Right forelimb (tissue), 1 donor: ENCODE results near the gene HIPK2.

Source experiments
- DNase-seq: peaks from one replicate; pipeline ENCODE4 v3.0.0-alpha.2; 2018

HIPK2 gene

GRCh38 chr7:139750459-139751095 lies 27.2 kb downstream of the HIPK2 start:
- DNase-seq: no peak

DNA sequence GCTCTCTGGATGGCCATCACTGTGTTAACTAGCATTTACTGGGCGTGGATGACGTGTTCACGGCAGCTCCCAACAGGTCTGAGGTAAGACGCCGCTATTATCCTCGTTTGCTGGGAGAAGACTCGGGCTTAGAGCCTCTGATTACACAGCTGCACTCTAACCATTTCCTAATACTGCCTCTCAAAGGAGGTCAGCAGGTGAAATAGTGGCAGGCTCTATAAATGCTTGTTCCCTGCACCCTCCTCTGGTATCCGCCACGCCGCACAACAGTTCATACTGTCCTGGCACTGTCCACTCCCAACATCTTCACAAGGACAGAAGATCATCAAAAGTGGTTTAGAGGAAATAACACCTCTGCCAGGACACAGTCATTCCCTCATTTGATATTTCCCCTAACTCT lies 28.3 kb downstream of the HIPK2 start:
- no peak for DNase-seq

DNA sequence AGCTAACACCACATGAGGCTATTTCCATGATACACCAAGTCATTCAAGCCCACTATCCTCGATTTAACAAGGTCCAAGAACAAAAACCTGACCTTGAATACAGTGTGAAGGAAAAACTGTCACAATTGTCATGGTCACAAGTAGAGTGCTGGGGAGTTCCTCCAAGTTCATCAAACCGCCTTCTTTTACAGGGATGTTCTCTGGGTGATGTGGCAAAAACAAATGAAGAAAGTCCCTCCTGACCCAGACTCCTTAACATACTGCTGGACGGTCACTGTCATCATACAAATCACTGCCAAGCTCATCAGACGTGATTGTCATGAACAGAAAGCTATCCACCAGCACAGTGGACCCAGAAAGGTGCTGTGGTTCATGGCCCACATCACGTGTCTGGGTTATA lies 28.9 kb downstream of the HIPK2 start:
- DNase-seq: no peak

GRCh38 chr7:139748373-139748765 lies 29.4 kb downstream of the HIPK2 start:
- DNase-seq: no peak

GRCh38 chr7:139747662-139748372 lies 30.0 kb downstream of the HIPK2 start:
- no peak for DNase-seq

- no peak for DNase-seq
These were observed 31.1 kb downstream of the HIPK2 start for GRCh38 chr7:139746652-139747051.

DNA sequence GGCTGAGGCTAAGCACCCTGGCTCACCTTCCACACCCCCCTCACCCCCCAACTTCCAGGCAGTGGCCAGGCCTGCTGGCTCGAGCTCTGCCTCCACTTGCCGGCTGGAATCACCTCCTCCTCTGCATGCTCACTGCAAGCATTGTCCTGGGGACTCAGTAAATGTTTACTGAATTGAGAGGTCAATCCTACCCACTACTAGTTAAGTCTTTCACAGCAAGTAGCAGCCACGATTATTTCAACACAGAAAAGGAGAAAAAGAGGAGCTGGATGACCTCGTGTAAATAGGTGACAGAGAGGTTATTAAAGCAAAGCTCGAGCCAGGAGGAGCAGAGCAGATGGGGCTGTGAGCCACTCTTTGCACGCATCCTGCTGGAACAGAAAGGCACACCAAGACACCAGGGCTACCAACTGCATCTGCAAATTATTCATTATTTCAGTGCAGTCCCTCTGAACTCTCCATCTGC lies 32.1 kb downstream of the HIPK2 start:
- DNase-seq: no peak

GRCh38 chr7:139744768-139745677 lies 32.8 kb downstream of the HIPK2 start:
- DNase-seq: no peak

- DNase-seq: no peak
These were observed 33.6 kb downstream of the HIPK2 start for GRCh38 chr7:139743967-139744767.

- no peak for DNase-seq
These were observed 34.4 kb downstream of the HIPK2 start for GRCh38 chr7:139743267-139743966.

GRCh38 chr7:139741789-139742344 lies 35.9 kb downstream of the HIPK2 start:
- DNase-seq: no peak

GRCh38 chr7:139741239-139741638 lies 36.6 kb downstream of the HIPK2 start:
- DNase-seq: no peak

GRCh38 chr7:139739863-139740597 lies 37.8 kb downstream of the HIPK2 start:
- DNase-seq: no peak

GRCh38 chr7:139738772-139739171 lies 39.0 kb downstream of the HIPK2 start:
- no peak for DNase-seq

DNA sequence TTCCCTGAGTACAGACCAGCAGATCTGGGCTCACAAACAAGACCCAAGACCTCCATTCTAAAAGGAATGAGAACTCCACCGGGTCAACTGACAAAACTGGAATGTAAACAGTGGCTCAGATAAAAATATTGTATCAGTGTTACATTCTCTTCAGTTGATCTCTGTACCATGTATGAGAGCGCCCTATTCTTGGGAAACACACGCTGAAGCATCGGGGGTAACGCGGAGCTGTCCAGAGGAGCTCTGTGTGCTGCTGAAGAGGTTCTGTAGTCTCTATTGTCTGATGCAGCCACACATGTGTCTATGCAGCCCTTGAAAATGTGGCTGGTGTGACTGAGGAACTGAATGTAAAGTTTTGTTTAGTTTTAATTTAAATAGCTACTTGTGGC lies 39.7 kb downstream of the HIPK2 start:
- no peak for DNase-seq

- no peak for DNase-seq
These were observed 40.3 kb downstream of the HIPK2 start for GRCh38 chr7:139737221-139738100.

DNA sequence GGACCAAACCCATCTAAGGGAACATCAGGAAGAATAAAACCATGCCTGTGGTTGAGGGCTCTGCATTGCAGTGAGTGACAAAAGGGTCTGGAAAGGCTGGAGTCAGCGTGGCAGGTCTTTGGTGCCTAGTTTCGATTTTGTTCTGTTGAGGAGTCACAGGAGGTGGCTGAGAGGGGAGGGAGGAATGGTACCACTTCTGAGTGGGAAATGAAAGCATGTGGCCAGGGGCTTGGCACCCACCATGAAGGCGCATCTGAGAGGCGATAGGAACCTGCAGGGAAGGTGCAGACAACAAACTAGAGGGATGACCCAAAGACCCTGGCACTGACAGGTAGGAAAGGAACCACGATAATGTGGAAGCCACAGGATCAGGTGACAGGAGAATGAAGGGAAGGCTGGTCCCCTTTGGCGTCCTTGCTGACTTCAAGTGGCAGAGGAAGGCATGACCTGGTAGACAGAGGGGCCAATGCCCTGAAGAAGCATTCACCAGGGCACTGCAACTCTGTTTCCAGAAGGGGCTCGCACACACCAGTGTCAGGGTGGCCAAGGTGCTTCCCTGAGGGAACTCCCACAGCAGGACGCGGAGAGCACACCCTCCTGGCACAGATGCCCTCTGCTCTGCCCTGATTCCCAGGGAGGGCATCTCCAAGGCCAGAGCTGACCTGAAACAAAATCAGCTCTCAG lies 41.7 kb downstream of the HIPK2 start:
- no peak for DNase-seq

DNA sequence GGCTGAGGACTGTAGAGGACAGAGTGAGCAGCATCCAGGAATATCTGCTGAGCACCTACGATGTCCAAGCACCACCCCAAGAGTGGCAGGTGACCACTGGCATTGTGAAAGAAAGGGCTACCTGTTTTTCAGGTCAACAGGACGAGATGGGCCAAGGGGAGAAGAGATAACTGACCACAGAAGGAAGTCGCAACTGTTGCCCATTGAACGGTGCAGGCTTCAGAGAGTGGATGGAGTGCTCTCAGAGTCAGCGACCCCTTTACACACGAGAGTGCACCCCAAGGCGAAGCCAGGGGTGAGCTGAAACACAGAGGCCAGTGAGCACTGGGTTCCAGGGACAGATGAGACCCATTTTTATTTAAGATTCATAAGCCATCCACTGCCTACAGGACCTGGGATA lies 42.3 kb downstream of the HIPK2 start:
- DNase-seq: no peak

DNA sequence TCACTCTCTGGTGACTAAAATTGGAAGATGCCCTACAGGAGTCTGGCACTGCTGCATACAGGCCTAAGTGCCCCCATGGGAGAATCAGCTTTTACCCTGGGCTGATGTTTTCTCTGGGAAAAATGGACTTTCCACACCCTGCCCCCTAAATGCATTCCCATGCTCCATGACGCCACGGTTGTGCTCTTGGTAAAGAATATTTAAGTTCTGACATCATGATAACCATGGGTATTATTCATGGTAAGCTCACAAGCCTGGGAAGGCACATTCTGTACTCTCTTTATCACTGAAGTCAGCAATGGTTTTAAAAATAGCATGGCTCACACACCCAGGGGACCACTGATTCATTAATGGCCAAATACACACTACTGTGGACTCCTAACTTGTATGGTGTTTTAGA lies 43.4 kb downstream of the HIPK2 start:
- DNase-seq: no peak
